GM18498 (cell line): ENCODE data around the gene FBXL19.

ENCODE experiments used
- ATAC-seq: cut with Tn5 transposase; IDR thresholded peaks from one replicate; pipeline ENCODE4 v1.9.1; 2021; ENCODE audit warnings: mild to moderate bottlenecking, moderate library complexity; ENCODE audit not compliant: unreplicated experiment

FBXL19 gene

GRCh38 chr16:30985401-30986128, 62.2 kb downstream of the FBXL19 start:
- ATAC-seq: no peak

- no peak for ATAC-seq
Measured at GRCh38 chr16:30986129-30986991, 63.0 kb downstream of the FBXL19 start.

GRCh38 chr16:30987581-30988190, 64.3 kb downstream of the FBXL19 start:
- ATAC-seq: no peak

- no peak for ATAC-seq
Measured at GRCh38 chr16:30989469-30990047, 66.2 kb downstream of the FBXL19 start.

GRCh38 chr16:30990105-30990504, 66.7 kb downstream of the FBXL19 start:
- ATAC-seq: no peak

- no peak for ATAC-seq
Measured at GRCh38 chr16:30991052-30991451, 67.7 kb downstream of the FBXL19 start.

- ATAC-seq: no peak
Measured at GRCh38 chr16:30992276-30992780, 69.0 kb downstream of the FBXL19 start.

- no peak for ATAC-seq
Measured at GRCh38 chr16:30992931-30993816, 69.8 kb downstream of the FBXL19 start.

GRCh38 chr16:30995927-30996323, 72.6 kb downstream of the FBXL19 start:
- no peak for ATAC-seq

- no peak for ATAC-seq
Measured at GRCh38 chr16:30996324-30996984, 73.1 kb downstream of the FBXL19 start.

GRCh38 chr16:30996985-30997724, 73.8 kb downstream of the FBXL19 start:
- ATAC-seq: peak; percentile 85

- ATAC-seq: no peak
Measured at GRCh38 chr16:30997725-30998711, 74.6 kb downstream of the FBXL19 start.
